Glomerular visceral epithelial cell (primary cell): ENCODE data around the gene STK25.
A peak's percentile ranks its signal among the peaks of the same experiment; 100 is the strongest.
"Not testable (repeated sequence)": the region's sequence is repeated elsewhere in the genome, so short reads cannot be mapped to it uniquely, and the experiment has no call there.

Experiments used
- DNase-seq: peaks from one replicate; pipeline ENCODE4 v3.0.0-alpha.2; 2016; ENCODE audit errors: extremely low spot score

STK25 gene

DNA sequence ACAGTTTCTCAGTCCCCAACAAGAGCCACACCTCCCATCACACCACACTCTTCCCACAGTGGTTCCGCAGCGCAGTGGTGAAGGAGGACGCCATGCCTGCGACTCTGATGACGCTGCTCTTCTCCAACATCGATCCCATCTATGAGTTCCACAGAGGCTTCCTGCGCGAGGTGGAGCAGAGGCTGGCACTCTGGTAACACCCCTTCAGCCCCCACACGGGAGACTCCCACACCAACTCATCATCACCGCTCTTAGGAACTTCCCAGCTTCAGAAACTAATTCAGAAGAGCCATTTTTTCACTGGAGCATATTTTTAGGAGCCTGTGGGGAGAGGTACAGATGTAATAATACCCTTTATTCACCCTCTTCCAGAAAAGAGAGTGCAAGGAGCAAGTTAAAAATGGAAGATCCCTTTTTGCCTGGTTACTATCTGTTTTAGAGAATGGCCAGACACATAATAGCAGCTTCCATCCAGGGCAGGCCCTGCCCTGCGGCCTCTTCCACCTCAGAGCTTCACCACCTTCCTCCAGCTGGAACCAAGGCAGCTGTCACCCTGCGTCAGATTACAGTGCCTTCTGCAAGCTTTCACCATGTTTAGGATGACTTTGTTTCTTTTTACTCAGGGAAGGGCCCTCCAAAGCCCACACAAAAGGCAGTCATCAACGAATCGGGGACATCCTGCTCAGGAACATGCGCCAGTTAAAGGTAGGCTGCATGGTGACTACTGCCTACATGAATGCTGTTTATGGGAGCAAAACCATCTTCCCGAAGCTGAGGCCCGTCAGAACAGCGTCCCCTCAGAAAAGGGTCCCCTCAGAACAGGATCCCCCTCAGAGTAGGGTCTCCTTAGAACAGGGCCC, 44.9 kb downstream of the STK25 start:
- DNase-seq = no peak

DNA sequence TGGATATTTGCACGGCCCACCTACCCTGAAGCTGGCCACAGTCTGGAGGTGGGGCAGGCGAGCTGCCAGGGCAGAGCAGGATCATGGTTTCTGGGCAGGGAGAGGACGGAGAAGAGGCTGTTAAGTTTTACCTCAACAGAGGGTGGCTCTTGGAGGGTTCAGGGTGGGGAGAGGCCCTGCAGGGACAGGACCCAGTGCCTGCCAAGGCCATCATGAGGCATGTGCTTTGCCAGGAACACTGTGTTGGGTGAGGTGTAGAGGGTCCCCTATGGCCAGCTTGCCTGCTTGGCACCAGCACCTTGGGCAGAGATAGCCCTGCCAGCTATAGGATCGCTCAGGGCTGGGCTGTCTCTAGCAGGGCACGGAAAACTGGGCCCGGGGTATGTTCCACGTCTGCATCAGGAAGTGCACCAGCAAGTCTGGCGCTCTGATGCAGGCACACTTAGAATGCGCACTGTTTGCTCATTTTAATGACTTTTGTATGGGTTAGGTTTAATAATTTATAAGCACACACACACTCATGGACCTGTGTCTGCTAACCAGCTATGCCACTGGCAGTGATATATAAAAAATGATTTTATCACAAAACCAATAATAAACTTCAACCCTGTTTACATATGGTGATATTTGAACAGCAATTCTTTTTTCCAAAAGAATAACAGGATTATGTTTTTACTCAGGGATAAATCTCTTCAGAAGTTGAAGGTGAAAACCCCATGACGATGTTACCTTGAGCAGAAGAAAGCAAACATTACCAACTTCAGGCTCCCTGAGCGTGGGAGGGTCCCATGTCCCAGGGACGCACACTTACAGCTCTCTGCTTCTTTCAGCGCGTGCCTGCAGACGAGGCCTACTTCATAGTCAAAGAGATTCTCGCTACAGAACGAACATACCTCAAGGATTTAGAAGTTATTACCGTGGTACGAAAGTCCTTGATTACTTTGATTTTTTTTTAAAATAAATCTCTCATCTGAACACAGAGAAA, 46.4 kb downstream of the STK25 start:
- DNase-seq = no peak

DNA sequence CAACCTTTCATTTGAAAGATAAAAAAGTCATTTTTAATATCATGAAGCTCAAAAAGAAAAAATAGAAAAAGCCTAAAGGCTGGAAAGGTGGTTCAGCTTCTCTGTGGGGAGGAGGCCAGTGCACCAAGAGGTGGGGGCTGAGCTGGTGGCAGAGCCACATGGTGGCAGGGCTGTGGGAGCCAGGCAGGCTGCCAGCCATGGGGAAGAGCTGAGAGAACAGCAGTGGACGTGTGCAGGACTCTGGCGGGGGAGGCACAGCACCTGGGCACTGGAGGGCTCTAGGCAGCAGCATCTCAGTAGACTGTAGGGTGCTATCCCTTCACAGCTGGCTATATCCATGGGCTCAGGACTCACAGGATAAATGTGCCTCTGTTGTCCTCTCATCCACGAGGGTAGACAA, 47.8 kb downstream of the STK25 start:
- DNase-seq = no peak

DNA sequence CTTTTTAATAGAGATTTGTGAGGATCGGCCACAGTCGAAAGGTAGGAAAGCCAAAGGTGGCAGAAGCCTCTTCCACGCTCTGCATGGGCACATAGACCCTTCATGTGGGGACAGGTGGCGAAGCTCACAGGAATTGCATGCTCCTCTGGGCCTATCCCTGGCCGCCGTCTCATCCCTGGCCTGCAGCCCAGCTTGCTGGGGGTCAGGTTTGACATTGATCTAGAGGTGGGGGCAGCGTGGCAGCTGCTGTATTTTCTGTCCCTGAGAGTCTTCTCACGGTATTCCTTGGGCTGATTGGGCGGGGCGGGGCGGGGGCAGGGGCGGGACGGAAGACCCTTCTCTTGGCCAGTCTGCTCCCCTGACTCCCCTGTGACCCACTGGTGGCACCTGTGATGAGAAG, 48.9 kb downstream of the STK25 start:
- no peak for DNase-seq

DNA sequence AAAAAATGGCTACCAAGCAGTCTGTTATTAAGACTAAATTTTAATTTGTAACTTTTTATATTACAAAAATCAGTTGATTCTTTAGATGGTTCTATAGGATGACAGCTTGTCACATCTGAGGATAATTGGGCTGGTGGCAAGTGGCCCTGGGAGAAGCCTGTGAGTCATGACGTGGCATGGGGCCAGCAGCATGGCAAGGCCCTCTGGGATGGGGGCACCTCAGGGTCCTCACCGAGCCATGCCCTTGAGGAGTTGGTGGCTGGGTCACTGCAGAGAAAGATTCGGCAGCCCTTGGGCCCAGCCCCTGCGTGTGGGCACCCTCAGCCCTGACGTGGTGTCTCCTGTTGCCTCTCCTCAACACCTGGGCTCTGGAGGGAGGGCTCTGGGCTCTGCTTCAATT, 49.7 kb downstream of the STK25 start:
- no peak for DNase-seq

DNA sequence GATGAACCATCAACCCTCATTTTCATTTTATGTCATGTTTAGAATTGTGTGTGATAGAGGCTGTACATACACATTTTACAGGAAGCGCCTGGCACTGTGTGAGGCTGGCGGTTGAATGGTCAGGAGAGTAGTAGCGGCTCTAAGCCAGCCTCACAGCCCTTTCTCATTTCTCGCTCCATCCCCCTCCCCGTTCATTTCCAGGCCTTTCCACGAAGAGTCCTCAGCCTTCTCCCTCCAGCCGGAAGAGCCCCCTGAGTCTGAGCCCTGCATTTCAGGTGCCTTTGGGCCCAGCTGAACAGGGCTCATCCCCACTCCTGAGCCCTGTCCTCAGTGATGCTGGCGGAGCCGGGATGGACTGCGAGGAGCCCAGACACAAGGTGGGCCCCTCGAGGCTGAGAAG, 51.8 kb downstream of the STK25 start:
- no peak for DNase-seq

DNA sequence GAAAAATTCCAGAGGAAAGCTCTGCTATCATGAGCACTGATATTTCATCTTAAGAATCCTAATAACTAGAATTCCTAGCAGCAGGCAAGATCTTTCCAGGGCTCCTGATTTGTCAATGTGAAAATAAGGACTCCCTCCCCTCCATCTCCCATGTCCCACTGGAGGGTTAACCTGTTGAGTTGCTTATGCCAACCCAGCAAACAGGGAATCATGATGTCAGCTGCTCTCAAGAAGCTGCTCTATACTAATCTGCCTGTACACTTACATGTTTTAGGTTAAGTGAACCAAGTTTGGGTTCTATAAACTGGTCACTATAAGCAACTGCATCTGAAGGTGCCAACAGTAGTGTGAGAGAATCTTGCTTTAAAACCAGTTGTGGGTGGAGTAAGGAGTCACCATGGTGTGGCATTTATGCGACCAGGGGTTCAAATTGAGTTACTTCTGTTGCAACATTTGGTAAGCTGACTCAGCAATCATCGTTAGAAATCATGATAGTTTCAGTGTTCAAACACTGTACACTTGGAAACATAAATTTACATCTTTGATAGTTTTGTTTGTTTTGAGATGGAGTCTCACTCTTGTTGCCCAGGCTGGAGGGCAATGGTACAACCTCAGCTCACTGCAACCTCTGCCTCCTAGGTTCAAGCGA, 53.4 kb downstream of the STK25 start:
- DNase-seq = no peak

DNA sequence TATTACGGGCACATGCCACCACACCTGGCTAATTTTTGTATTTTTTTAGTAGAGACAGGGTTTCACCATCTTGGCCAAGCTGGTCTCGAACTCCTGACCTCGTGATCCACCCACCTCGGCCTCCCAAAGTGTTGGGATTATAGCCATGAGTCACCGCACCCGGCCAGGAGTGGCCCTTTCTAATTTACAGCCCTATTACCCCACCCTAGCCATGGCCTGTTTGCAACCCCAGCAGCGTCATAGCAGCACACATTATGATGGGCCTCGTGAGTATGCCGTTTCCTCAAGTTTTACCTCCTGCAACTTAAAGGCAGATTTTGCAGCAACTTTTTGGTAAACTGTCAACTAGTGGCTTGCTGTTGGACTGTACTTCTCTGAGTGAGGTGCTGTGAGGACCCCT, 54.5 kb downstream of the STK25 start:
- not testable (repeated sequence) for DNase-seq

DNA sequence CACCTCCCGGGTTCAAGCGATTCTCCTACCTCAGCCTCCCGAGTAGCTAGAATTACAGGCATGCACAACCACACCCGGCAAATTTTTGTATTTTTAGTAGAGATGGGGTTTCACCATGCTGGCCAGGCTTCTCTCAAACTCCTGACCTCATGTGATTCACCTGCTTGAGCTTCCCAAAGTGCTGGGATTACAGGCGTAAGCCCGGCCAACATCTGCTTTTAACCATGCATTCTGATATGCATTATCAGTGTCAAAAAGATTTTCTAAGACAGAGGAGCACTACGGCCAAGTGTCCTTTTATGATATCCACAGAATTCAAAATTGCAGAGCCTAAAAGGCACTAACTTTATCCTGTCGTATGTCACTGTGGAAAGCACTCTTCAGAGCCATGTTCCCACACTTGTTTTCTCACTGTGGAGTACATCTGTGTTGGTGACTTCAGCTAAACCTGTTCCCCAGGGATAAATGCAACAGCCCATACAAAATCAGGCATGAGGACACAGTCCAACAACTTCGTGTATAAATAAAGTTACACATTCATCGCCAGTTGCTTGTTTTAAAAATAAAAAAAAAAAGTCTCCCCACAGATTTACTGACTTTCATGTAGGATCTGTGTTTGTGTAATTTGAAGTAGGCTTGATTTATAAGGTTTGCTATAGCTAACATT, 56.4 kb downstream of the STK25 start:
- no peak for DNase-seq

DNA sequence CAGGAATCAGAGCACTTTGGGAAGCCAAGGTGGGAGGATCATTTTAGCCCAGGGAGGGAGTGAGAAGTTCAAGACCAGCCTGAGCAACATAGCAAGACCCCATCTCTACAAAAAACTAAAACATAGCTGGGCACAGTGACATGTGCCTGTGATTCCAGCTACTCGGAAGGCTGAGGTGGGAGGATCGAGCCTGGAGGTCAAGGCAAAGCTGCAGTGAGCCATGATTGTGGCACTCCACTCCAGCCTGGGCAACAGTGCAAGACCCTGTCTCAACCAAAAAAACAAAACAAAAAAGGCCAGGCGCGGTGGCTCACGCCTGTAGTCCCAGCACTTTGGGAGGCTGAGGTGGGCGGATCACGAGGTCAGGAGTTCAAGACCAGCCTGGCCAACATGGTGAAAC, 58.3 kb downstream of the STK25 start:
- not testable (repeated sequence) for DNase-seq

DNA sequence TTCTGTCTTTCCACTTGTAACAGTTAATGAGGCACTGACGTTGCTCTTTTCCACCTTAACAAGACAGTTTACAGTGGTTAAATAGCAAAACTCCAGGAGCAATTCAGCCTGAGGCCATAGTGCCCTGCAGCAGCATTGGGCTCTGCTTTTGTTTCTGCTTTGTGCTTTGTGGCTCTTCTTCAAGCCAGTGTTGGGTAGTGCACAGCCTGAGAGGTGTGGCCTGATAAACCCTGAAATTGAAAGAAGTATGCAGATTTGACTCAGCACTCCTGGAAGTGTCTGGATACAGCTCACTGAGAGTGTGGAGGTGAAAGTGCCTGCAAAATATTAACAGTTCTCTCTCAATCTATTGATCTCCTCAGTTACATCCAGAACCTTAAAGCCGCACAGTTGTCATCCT, 63.0 kb downstream of the STK25 start:
- no peak for DNase-seq

DNA sequence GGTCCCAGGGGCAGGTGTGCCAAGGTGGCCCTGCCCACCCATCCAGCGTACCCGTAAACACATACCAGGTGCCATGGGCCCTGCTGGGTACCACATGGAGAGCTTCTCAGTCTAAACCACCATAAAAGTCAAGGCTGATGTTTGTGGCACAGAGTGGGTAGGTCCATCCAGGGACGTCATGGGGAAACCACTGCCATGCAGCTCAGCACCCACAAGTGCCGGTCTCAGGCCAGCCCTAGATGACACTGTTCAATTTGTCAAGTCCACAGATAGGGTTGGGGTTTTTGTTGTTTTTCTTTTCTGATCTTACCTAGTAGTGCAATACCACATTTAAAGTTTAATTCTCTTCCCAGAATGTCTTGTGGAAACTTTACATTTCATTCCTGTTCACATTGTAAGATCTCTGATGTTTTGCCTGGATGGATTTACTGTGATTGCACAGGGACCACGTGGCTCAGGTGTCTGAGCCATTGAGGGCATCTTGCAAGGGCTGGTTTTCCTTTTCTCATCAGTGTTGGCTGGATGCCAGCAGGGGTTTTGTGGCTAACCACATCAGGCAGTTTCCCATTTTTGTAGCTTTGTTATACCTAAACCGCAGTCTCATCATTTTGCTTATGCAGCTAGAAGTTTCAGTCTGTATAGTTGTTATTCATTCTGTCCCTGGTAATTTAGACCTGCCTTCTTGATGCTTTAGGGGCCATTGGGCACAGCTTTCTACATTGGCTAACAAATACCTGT, 64.7 kb downstream of the STK25 start:
- DNase-seq = peak; percentile 96
